Mucosa of stomach (tissue), 1 donor: ENCODE results near the gene SLC48A1.

ENCODE experiments used
- H3K27me3 ChIP-seq: one replicate; pipeline ENCODE4 v1.7.0; 2013; ENCODE audit warnings: mild to moderate bottlenecking, low read length; ENCODE audit not compliant: control insufficient read depth, insufficient read depth
- H3K36me3 ChIP-seq: one replicate; pipeline ENCODE4 v1.7.0; 2013; ENCODE audit warnings: low read length; ENCODE audit not compliant: control insufficient read depth, insufficient read depth
- H3K4me1 ChIP-seq: one replicate; pipeline ENCODE4 v1.7.0; 2013; ENCODE audit warnings: mild to moderate bottlenecking, low read length; ENCODE audit not compliant: control insufficient read depth, insufficient read depth
- H3K4me3 ChIP-seq: one replicate; pipeline ENCODE4 v1.7.0; 2013; ENCODE audit warnings: low read length
- H3K9ac ChIP-seq: one replicate; pipeline ENCODE4 v1.7.0; 2013; ENCODE audit warnings: mild to moderate bottlenecking, low read length, moderate library complexity
- H3K9me3 ChIP-seq: one replicate; pipeline ENCODE4 v1.7.0; 2013; ENCODE audit warnings: mild to moderate bottlenecking, low read length, moderate library complexity; ENCODE audit not compliant: control insufficient read depth
- donor health status: Pancreatic carcinoma.

The SLC48A1 gene

GRCh38 chr12:47785036-47785886, 12.2 kb downstream of the SLC48A1 start:
- Histone ChIP-seq H3K9ac (no peak overlapping the region), H3K27me3 (no peaks in the 10 kb centered on the region), H3K36me3 (peaks cover 25% of the 10 kb centered on the region), H3K4me1 (peaks cover 11% of the 10 kb centered on the region), H3K4me3 (no peak overlapping the region), H3K9me3 (no peaks in the 10 kb centered on the region)

DNA sequence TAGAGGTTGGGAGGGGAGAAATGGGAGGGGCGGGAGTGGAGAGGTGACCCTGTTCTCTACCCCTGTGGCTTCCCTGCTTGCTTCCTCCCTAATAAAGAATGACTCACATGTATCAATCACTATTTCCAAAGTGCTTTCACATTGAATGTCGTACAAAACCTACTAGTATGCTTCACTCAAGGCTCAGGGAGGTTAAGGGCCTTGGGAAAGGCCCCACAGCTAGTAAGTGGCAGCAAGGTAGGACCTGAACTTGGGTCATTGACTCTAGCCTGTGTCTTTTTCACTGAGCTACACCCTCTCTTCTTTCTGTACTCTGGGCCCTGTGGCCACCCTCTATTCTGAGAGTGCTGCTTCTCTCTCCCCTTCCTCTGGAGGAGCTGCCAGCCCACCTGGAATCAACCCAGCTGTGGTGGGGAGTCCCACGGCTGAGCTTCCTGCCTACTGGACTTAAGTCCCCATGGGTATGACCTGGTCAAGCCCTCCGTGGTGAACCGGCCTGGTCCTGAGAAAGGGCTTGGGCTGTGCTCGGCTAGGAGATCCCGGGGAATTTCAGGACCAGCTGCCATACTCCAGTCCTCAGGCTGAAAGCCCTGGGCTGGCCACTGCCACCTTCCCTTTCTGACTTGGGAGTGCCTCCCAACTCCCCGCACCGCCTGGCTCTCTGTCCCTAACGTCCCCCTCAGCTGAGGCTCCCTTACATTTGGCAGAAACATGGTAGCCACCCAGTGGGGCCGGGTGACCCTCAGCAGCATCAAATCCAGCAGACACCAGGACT, 13.0 kb downstream of the SLC48A1 start:
- H3K9me3 ChIP-seq, result no peaks in the 10 kb centered on the region
- peaks cover 25% of the 10 kb centered on the region for H3K36me3 ChIP-seq
- H3K9ac ChIP-seq, result no peak overlapping the region
- H3K27me3 ChIP-seq, result no peaks in the 10 kb centered on the region
- peaks cover 11% of the 10 kb centered on the region for H3K4me1 ChIP-seq
- no peak overlapping the region for H3K4me3 ChIP-seq

DNA sequence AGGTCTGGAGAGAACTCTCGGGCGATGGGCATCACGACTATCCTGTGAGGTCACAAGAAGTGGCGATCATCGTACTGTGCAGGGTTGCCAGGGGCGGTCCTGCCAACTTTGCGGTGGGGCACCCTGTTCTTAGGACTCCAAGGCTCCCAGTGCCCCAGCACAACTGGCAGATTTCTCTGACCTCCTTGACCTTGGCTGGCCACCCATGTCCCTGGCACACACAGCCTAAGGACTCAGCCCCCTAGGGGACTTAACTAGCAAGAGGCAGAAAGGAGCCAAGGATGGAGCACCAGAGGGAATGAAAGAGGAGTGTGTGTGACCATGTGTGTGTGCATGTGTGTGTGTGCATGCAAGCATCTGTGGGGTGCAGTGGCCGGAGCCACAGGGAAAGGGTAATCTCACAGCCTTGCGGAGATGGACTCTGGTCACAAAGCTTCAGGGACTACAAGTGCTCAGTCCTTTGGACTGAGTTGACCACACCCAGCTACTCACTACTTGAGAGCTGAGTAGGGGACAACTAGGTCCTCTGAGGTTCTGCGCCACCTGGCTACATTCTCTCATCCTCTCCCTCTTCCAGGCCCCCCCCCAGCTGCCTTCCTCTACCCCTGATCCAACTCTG, 13.7 kb downstream of the SLC48A1 start:
- Histone ChIP-seq H3K36me3 (peaks cover 25% of the 10 kb centered on the region), H3K4me1 (peaks cover 8% of the 10 kb centered on the region), H3K4me3 (no peak overlapping the region), H3K9ac (no peak overlapping the region), H3K27me3 (no peaks in the 10 kb centered on the region), H3K9me3 (no peaks in the 10 kb centered on the region)

GRCh38 chr12:47787596-47788319, 14.7 kb downstream of the SLC48A1 start:
- no peak overlapping the region for H3K4me3 ChIP-seq
- no peak overlapping the region for H3K9ac ChIP-seq
- H3K9me3 ChIP-seq, result no peaks in the 10 kb centered on the region
- H3K36me3 ChIP-seq, result peaks cover 25% of the 10 kb centered on the region
- no peaks in the 10 kb centered on the region for H3K27me3 ChIP-seq
- H3K4me1 ChIP-seq, result no peaks in the 10 kb centered on the region

GRCh38 chr12:47789141-47789540, 16.1 kb downstream of the SLC48A1 start:
- peaks cover 25% of the 10 kb centered on the region for H3K36me3 ChIP-seq

DNA sequence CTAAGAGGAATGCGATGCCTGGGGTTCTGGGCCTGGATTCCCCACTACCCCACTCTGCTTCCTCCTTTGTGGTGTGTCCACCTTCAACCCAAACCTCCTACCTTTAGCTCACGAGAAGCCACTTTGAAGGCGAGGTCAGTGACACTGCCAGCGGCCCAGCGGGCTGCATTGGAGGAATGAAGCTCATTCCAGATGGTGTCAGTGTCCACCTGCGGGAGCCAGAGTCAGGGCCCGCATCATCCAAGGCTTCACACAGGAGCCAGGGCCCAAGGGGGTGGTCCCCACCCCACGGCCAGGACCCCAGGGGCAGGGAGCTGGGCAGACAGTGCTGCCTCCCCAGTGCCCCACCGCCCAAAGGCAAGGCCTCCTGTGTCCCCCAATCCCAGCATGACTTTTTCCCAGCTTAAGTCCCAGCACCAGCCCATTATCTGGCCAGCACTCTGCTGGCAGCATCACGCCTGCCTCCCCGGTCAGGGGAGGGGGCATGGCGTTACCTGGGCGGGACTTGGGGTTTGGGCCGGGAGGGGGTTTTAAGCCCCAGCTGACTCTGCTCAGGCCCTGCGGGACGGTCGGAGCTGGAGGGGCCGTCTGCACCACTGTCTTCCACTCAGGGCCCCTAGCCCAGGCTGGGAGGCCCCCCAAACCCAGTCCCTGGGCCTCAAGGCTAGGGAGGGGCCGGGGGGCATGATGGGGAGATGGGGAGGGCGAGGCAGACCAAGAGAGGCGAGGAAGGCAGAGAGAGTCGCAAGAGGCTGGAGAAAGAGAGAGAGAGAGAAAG, 16.9 kb downstream of the SLC48A1 start:
- H3K4me1 ChIP-seq, result no peaks in the 10 kb centered on the region
- H3K9ac ChIP-seq, result no peak overlapping the region
- peaks cover 25% of the 10 kb centered on the region for H3K36me3 ChIP-seq
- H3K27me3 ChIP-seq, result no peaks in the 10 kb centered on the region
- no peak overlapping the region for H3K4me3 ChIP-seq
- H3K9me3 ChIP-seq, result no peaks in the 10 kb centered on the region

More at GRCh38 chr12:47789141-47789540, 16.1 kb downstream of the SLC48A1 start:
- no peaks in the 10 kb centered on the region for H3K27me3 ChIP-seq
- H3K9me3 ChIP-seq, result no peaks in the 10 kb centered on the region
- no peaks in the 10 kb centered on the region for H3K4me1 ChIP-seq
- H3K9ac ChIP-seq, result no peak overlapping the region
- no peak overlapping the region for H3K4me3 ChIP-seq

DNA sequence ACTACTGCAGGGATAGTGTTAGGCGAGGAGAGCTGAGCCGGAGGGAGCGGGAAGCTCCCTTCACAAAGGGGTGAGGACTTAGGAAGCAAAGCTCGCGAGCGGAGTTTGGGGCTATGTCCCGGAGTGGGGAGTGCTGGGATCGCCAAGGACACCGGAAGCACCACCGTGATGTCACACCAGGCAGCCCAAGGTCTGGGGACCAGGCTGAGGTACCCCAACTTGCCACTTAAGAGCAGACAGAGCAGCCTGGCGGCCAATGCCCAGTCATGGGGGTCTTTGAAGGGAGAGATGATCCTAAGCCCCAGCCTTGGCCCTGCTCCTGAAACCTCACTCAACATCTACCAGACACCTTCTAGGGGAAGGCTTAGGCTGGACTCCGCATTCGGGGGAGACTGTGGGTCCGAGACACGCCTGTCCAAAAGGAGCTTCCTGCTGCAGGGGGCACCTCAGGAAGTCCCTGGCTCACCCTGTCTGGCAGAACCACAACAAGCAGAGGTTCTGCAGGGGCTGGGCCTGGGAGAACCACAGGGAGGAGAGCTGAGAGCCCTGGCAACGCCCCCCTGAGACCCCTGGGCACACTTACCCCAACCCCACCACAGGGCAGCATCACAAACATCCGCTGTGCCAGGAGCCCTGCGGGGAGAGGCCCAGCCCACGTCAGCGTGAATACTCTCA, 17.8 kb downstream of the SLC48A1 start:
- Histone ChIP-seq H3K9ac (no peak overlapping the region), H3K27me3 (no peaks in the 10 kb centered on the region), H3K36me3 (peaks cover 25% of the 10 kb centered on the region), H3K9me3 (no peaks in the 10 kb centered on the region), H3K4me1 (no peaks in the 10 kb centered on the region), H3K4me3 (no peak overlapping the region)

DNA sequence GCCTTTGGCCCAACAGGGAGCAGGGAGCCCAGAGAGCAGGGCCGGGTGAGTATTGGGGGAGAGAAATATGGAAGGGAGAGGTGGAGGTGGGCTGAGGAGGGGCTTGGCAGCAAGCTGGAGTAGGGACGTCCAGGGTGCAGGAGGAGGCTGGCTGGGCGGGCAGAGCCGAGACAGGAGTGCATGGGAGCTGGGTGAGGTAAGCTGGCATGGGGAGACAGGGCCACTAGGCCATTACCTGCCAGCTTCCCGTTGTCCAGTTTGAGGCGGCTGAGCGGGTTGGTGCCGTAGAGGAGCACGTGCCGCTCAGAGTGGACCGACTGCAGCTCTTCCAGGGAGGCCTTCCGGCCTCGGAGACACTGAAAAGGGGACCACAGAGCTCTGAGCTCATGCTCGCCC, 18.3 kb downstream of the SLC48A1 start:
- Histone ChIP-seq H3K4me3 (no peak overlapping the region), H3K9me3 (no peaks in the 10 kb centered on the region), H3K9ac (no peak overlapping the region), H3K36me3 (peaks cover 21% of the 10 kb centered on the region), H3K27me3 (no peaks in the 10 kb centered on the region), H3K4me1 (no peaks in the 10 kb centered on the region)

DNA sequence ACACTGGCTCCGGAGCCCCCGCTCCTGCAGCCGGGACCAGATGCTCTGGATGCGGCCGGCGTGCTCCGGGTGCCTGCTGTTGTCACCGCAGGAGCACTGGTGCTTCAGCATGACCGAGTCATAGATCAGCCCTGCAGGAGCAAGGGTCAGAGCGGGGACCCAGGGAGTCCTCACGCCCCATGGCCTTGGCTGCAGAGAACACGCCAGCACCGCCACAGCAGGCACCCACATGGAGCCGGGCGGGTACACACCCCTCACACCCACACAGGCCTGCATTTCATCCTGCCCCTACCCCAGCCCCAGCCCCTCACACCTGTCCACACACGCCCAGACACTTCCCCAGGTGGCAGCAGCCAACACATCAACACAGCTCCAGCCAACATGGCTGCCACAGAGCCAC, 18.8 kb downstream of the SLC48A1 start:
- Histone ChIP-seq H3K9ac (no peak overlapping the region), H3K9me3 (no peaks in the 10 kb centered on the region), H3K36me3 (peaks cover 23% of the 10 kb centered on the region), H3K27me3 (no peaks in the 10 kb centered on the region), H3K4me1 (no peaks in the 10 kb centered on the region), H3K4me3 (no peak overlapping the region)

- Histone ChIP-seq H3K36me3 (peaks cover 17% of the 10 kb centered on the region), H3K27me3 (no peaks in the 10 kb centered on the region), H3K4me3 (no peak overlapping the region), H3K9ac (no peak overlapping the region), H3K4me1 (no peaks in the 10 kb centered on the region), H3K9me3 (no peaks in the 10 kb centered on the region)
Measured at GRCh38 chr12:47793015-47793681, 20.1 kb downstream of the SLC48A1 start.
